HS-5 (cell line): ENCODE measurements around the gene OTOS.

Source experiments
- DNase-seq: peaks from one replicate; pipeline ENCODE4 v3.0.0-alpha.2; 2012; ENCODE audit warnings: low read depth

The OTOS gene

DNA sequence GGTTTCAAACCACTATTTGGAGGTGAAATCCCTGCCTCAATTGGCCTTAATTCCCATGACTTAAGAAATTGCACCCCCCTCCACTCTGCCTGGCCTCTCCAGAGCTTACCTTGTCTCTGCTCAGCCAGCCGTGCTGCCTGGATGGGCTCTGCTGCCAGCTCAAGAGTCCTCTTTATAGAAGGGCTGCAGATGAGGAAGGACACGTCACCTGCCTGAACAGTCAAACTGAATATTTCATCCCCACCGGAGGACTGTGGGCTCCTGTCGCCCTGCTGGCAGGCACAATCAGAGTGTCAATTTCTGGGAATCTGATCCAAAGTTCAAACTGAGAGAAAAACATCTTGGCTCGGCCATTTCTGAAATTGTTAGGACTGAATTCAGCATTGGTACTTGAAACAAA, at the start of gene OTOS:
Gene OTOS (minus strand): TSS at position 148 of the 400 bp plus-strand sequence. CDS start 332 bp downstream, outside the sequence.
- DNase-seq, result no peak

DNA sequence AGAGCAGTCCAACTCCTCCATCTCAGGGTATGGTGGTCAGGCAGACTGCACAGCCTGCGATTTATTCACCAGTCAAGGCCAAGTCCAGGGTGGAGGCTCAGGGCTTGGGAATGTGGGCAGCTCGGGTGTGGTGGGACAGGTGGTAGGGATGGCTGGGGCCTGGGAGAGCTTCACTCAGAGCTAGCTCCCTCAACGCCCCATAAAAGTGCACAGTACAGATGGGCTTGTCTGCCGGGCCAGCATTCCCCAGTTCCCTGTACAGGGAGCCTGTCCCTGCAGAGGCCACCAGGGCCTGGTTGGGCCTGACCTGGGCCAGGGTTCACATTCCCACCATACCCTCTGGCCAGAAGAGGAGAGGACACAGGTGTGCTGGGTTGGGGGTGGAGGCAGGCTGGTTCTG, 49.2 kb upstream of the OTOS start:
- DNase-seq, result no peak

DNA sequence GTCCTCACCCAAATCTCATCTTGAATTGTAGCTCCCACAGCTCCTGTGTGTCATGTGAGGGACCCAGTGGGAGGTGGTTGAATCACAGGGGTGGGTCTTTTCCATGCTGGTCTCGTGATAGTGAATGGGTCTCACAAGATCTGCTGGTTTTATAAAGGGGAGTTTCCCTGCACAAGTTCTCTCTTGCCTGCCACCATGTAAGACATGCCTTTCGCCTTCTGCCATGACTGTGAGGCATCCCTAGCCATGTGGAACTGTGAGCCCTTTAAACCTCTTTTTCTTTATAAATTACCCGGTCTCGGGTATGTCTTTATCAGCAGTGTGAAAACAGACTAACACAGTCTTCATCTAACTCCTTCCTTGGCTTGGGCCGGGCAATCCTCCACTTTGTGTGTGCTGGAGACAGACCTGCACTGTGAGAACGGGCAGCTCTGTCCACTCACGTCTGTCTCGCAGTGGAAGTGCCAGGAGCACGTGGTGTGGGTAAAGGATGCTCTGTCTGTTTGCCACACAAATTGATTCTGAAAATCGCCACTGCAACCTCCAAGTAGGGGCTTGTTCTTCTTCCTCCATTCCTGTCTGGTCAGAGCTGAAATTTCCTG, 47.6 kb upstream of the OTOS start:
- DNase-seq, result no peak

DNA sequence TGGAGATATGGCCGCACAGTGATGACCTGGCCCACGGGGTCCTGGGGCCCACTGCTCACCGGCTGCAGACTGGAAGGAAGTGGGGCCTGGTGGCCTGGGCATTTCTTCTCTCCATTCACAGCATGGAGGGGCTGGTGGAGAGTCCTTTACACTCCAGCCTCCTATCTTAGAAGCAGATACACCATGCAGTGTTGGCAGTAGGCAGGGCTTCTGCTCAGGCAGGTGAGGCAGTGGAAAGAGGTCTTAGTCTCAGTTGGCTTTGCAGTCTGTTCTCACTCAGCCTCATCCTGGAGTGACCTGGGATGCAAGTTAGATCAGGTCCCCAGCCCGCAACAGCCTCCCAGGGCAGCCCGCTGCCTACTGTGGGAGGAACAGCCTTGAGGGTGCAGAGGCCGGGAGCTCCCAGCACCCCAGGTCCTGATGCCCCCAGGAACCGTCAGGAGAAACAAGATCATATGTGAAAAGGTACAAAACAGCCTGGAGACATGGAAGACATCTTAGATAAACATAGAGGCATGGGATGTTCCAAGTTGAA, 45.8 kb upstream of the OTOS start:
- DNase-seq, result no peak

- DNase-seq, result no peak
Measured at GRCh38 chr2:240184656-240185055, 44.2 kb upstream of the OTOS start.

DNA sequence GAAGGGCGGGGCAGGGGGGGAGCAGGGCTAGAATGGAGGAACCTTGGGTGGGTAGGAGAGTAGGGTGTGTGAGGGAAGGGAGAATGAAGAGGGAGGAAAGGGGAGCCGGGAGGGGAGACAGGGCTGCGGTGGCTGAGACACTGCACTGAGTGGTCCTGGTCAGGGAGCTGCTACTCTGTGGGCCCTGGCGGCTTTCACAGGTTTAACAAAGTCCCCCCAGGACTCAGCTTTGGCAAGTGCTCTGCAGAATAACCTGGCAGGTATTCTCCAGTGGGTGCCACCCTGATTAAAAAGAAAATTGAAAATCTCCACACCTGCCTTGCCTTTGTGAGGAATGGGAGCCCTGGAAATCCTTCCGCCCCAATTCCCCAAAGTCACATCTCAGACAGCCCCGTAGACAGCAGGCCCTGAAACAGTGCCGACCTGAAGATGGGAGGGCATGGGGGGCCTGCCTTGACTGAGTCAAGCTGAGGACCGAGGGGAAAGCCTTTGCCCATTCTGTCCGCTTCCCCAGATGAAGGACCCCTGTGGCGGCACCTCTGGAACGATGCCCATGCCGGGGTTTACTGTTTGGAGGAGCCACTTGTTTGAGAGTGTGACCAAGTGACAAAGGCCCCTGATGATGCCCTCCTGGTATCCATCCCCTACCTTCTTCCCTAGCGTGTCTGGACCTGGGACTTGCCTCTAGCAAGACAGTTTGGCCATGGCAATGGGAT, 43.6 kb upstream of the OTOS start:
- DNase-seq, result no peak

DNA sequence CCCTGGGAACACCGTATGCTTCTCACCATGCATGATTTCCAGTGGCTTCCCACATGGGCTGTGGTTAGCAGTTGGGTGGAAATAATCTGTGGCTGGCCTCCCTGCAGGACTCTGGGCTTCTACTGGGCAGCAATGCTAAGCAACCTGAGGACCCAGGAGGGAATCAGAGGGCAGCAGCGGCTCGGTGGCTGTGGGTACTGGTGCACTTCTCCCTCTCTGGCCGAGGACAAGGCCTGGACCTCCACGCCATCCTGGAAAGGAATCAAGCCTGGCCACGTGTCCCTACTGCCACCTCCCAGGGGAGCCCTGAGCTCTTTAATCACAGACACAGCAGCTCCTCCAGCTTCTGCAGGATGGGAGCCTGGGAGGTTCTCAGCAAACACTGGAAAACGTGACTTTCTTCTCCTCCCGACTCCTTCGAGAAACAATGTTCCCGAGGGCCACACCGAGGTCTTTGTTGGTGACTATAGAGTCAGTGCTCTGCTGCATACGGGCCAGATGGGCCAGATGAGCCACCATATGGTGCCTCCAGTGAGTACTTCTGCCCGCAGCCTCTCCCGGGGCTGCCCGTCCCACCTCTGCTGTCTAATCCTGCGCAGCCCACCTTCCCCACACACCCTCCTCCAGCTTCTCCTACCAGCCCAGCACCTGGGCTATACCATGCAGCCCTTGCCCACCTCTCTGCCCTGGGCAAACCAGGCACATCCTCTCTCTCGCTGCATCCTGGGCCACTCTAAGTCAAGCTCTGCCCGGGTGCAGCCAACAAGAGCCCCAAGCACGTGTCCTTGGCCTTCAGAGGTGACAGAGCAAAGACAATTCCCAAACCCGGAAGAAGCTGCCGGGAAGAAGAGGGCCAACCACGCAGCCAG, 42.8 kb upstream of the OTOS start:
- DNase-seq, result no peak

DNA sequence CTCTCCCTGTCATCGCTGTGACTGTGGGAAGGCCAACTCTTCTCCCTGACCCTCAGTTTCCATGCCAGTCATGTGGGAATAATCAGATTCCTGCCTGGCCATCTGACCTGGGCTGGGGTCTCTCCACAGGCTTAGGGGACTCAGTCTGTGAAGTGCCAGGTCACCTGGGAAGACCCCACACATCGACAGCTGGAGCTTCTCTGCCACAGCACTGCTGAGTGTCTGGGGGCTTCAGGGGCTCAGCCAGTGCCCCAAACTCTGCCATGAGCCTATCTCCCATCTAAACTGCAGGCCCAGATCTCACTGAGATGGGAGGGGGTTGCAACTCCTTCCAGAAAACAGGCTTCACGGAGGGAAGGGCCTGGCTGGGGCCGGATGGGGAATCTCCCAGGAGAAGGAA, 42.0 kb upstream of the OTOS start:
- no peak for DNase-seq

- DNase-seq, result no peak
Measured at GRCh38 chr2:240182001-240182400, 41.5 kb upstream of the OTOS start.

GRCh38 chr2:240179941-240180666, 39.6 kb upstream of the OTOS start:
- DNase-seq, result no peak

GRCh38 chr2:240179186-240179815, 38.8 kb upstream of the OTOS start:
- DNase-seq, result no peak

DNA sequence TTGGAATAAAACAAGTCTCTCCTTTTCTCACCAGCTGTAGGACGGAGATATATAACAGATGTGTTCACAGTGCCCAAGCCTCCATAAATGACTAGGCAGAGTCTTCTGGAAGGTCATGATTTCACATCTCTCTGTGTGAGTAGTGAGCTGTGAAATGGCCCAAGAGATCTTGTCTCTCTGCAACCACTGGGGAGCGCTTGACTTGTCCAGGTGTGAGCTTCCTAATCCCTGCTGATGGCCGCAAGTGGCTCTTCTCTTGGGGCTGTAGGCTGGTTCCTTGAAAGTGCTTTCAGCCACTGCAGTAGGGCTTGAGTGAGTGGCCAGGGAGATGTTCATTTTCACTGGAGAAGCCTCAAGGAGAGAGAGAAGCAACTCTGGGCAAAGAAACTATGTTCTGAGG, 38.1 kb upstream of the OTOS start:
- no peak for DNase-seq

DNA sequence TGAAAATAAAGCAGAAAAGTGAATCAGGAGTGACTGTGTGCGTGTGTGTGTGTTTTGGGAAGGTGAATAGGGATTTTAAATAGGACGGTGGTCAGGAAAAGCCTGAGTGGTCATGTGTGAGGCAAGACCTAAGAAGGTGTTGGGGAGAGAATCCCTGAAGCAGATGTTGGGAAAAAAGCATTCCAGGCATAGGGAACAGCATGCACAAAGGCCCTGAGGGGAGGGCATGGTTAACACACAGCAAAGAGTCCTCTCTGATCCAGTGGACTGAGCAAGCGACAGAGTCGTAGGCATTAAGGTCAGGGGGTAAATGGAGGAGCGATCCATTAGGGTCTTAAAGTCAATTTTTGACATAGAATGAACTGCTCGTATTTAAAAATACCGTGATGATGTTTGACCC, 34.0 kb upstream of the OTOS start:
- no peak for DNase-seq

GRCh38 chr2:240172071-240172895, 31.8 kb upstream of the OTOS start:
- no peak for DNase-seq

DNA sequence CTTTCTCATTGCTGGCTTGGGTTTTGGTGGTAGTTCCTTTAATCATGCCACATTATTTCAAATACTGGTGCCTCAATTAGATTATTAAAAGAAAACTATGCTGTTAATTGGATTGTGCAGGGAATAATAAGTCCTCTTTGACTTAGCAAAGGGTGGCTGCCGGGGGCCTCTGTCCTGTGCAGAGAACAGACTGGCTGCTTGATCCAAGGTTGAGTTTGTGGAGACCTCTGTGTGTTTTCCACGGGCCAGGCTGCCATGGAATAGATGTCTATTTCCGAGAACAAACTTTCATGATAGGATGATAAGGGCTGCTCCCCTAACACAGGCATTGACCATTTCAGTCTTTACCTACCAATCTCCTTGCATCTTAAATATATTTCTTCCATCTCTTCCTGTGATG, 30.4 kb upstream of the OTOS start:
- DNase-seq, result no peak

GRCh38 chr2:240170354-240170735, 29.9 kb upstream of the OTOS start:
- no peak for DNase-seq

- DNase-seq, result no peak
Measured at GRCh38 chr2:240169486-240170353, 29.3 kb upstream of the OTOS start.

DNA sequence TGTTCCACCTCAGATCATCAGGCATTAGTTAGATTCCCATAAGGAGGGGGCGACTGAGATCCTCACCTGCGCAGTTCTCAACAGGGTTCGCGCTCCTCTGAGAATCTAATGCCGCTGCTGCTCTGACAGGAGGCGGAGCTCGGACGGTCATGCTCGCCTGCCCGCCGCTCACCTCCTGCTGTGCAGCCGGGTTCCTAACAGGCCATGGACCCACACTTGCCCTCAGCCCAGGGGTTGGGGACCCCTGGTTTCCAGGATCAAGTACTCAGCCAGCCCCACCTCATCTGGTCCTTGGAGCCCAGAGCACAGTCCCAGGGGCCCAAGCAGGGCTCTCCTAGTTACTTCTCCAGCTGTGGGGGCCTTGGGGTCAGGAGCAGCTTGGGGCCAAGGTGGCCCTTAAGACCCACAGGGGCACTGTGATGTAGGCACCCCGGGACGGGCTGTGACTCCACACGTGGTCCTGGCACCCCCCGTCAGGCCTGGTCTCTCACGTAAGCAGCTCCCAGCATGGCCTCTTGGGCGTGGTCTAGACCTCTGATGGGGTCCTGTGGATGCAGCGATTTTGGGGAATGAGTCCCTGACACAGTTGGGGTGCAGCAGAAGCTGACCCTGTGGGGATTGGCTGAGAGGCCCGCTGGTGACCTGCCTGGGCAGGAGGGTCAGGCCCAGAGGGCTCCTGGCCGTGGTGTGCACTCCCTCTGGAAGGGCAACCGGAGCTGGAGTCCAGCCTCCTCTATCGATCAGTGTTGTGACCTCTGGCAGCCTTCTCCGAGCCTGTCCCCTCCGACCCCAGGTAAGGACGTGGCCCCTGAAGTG, 28.3 kb upstream of the OTOS start:
- DNase-seq, result no peak

DNA sequence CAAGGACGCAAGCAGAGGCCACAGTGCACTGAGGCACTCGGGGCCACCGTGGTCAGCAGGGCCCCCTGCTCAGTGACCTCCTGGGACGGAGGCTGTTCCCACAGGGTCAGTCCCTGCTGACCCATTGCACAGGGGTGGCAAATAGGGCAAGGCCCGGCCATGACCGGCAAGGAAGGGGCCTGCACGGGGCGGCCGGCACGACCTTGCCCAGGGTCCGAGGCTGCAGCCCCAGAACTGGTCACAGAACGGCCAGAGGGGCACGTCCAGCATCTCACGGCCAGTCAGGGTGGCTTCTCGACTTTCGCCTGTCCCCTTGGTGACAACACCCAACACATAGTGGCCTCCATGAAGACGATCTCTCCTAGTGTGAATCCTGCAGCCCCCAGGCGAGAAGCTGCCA, 27.6 kb upstream of the OTOS start:
- no peak for DNase-seq
